LNCaP clone FGC (cell line): ENCODE measurements around the gene TUG1.
A peak's percentile ranks its signal among the peaks of the same experiment; 100 is the strongest.

Experiments used
- DNase-seq: peaks from one replicate; pipeline ENCODE4 v3.0.0-alpha.2; 2011; ENCODE audit warnings: low read depth
- H3K4me3 ChIP-seq: 2 replicates; pipeline ENCODE4 v1.5.1; 2011; ENCODE audit warnings: mild to moderate bottlenecking, low read depth, low read length, control low read depth
- TF ChIP-seq, protein P1 (sequence below): IDR thresholded peaks from 2 replicates; pipeline ENCODE4 v1.5.1; 2012; ENCODE audit warnings: mild to moderate bottlenecking; ENCODE audit not compliant: control insufficient read depth, insufficient read depth; ENCODE audit errors: extremely low read depth

The TUG1 gene

DNA sequence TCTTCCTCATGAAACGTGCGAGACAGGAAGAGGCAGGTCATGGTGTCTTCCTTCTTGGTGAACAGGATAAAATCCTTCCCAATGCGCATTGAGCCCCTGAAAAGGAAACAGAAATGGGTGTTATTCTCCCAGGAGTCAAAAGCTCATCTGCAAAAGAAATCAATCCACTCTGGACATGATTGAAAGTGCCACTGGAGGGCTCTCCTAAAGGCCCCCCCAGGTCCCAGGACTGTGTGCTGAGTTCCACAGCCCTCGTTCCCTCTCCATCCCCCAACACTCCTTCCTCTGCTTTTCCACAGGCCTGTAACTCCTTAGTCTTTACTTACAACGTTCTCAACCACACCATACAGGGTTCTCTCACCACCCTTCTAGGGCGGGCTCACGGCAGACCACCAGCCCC, 22.7 kb upstream of the TUG1 start:
- no peak overlapping the region for H3K4me3 ChIP-seq
- TF ChIP-seq, protein P1, sequence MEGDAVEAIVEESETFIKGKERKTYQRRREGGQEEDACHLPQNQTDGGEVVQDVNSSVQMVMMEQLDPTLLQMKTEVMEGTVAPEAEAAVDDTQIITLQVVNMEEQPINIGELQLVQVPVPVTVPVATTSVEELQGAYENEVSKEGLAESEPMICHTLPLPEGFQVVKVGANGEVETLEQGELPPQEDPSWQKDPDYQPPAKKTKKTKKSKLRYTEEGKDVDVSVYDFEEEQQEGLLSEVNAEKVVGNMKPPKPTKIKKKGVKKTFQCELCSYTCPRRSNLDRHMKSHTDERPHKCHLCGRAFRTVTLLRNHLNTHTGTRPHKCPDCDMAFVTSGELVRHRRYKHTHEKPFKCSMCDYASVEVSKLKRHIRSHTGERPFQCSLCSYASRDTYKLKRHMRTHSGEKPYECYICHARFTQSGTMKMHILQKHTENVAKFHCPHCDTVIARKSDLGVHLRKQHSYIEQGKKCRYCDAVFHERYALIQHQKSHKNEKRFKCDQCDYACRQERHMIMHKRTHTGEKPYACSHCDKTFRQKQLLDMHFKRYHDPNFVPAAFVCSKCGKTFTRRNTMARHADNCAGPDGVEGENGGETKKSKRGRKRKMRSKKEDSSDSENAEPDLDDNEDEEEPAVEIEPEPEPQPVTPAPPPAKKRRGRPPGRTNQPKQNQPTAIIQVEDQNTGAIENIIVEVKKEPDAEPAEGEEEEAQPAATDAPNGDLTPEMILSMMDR, result no peak
- DNase-seq, result no peak

DNA sequence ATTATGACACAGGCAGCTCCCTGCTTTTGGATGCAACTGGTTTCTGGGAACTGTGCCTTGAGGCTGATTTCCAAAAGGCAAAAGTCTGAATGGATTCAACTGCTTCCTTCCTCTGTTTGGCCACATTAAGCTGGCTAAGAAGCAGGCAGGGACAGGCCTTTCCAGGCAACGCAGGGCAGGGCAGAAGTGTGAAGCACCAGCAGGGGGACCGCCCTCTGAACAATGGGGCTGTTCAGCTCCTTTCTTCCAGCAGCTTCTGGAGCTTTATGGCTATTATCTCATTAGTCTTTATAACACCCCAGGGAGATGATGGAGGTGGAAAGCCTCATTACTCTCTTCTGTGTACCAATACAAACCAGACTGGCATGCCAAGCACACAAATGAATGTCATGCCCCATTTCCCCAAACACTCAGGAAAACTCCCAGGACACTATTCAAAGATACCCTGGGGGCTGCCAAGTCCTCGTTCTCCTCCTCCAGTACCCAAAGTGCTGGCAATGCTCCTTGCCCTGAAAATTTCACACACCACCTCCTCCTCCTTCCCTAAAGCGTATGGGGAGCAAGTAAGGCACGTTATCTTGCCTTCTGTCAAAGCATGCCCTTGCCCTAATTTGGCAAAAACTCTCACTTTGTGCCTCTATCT, 21.8 kb upstream of the TUG1 start:
- no peak overlapping the region for H3K4me3 ChIP-seq
- no peak for DNase-seq
- TF ChIP-seq, protein P1, result no peak

DNA sequence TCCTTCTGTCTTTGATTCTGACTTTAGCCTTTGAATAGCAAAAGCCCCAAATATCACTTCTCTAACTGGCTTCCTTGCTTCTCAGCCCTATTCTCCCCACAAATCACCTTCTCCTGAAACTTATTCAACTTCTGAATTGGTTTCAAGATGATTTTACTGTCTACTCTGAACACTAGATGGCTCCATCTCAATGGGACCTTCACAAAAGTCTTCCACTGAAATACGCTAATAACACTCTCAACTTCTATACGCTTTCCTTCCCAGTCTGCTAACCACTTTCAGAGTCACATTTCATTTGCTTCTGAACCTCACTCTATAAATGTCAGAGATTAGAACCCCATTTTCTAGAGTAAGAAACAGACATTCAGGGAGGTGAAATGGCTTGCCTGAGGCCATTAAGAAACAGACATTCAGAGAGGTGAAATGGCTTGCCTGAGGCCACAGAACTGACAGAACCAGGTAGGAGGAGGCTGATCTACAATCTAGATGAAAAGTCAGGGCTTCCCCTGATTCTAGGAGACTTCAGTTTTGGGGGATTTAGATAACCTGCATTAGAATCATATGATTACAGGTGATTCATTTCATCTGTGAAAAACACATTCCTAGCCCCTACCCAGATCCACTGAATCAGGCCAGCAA, 21.1 kb upstream of the TUG1 start:
- TF ChIP-seq, protein P1, result peak; percentile 52
- DNase-seq, result no peak
- H3K4me3 ChIP-seq, result no peak overlapping the region

DNA sequence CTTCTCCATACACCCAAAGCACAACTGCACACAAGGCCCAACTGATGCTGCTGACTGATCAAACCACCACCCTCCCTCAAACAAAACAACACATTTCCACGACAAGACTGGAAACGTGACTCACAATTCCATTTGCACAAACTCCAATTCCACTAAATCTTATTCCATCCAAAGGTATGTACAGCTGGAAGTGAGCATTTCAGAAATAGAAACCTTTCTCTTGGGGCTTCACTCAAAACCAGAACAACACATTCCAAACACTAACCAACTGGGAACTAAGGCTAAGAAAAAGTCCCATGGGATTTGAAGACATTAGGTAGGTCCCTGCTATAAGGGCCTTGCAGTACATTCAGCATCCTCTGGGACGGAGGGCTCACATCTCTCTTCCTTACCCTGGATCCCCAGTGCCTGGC, 20.1 kb upstream of the TUG1 start:
- TF ChIP-seq, protein P1, result no peak
- DNase-seq, result no peak
- H3K4me3 ChIP-seq, result no peak overlapping the region

DNA sequence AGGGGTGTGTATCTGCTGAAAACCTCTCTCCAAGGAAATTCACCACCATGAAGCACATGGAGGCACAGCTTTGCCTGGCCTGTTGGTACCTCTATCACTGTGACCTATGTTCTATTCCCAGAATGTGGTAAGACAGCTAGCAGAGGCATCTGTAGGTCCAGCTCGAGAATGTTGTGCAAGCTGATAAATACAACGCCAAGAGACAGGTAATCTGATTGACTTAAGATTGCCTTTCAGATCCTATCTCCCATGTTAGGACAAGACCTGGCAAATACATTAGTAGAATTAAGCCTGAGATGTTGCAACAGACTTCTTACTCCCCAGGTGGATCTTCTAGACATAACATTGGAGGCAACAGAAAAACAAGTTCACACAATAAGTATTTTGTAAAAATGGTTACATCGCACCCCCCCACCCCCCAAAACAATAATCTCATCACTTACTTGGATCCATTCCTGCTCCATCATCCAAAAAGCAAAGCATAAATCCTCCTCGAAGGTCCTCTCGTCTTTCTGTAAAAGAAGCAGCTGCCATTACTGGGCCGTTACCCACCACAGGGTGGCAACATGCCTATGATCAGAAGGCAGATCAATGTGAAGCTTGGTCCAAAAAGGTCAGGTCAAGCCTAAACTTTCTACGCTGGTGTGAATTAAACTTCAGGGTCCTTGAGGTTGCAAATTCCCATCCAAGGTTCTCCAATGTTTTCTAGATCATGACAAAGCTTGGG, 19.0 kb upstream of the TUG1 start:
- no peak overlapping the region for H3K4me3 ChIP-seq
- DNase-seq, result no peak
- TF ChIP-seq, protein P1, result no peak

DNA sequence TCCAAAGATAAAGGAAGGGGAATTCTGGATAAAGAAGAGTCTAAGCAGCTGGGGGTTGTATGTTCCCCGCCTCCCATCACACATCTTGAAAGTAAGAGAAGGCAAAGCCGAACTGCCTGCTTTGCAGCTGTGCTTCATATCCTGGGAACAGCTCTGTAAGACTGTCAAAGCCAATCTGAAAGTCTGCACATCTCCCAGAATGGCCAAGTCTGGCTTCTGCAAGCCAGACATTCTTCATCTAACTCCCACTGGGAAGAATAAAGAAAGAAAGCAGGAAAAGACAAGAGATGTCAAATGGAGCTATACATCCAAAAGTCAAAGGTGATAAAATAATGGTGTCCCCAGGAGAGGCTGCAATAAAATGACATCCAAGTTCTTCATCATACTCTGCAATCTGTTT, 15.9 kb upstream of the TUG1 start:
- no peak overlapping the region for H3K4me3 ChIP-seq
- no peak for DNase-seq
- TF ChIP-seq, protein P1, result no peak
